HepG2 (cell line): ENCODE results near the gene RNF114. TPM values are rescaled to one million over a fixed set of nuclear protein-coding genes. Genes with fewer than 3 reads are reported as not detected.
A peak's percentile ranks its signal among the peaks of the same experiment; 100 is the strongest.

Experiments used
- ATAC-seq: fragments of 200-7000 bp; cut with Tn5 transposase; 3 replicates; pipeline ENCODE4 v1.9.1; 2020; ENCODE audit warnings: mild to moderate bottlenecking, moderate library complexity
- BruUV-seq: library from RNA; stranded (reverse); fragments of 400-500 nt; replicated peaks from 2 replicates; lab custom pipeline; 2021; lab: Mats Ljungman, UMichigan
- CTCF ChIA-PET: fragments of 300-600 bp; formaldehyde crosslinking; extraction: SDS; loops from one replicate; lab custom pipeline; 2021; ENCODE audit warnings: low total read pairs, inconsistent platforms, low intra/inter-chr PET ratio; lab: Yijun Ruan, JAX
- POLR2A ChIA-PET: fragments of 350-600 bp; sonication (Branson Sonifier 250); formaldehyde crosslinking; loops from one replicate; lab custom pipeline; 2020; ENCODE audit warnings: antibody characterized with exemption, inconsistent platforms; lab: Yijun Ruan, JAX
- DNase-seq: peaks from one replicate; pipeline ENCODE4 v3.0.0-alpha.2; 2015; ENCODE audit warnings: low spot score
- FAIRE-seq: peaks from 3 replicates; lab custom pipeline; 2011; peaks lifted over from hg19 to GRCh38; lab: Jason Lieb, UNC
- H2AFZ ChIP-seq: one replicate; pipeline ENCODE4 v1.6.1; 2011; ENCODE audit warnings: low read length, inconsistent platforms
- H3K27ac ChIP-seq: fragments of 300-600 bp; 3 replicates; pipeline ENCODE4 v1.8.0; 2011; ENCODE audit warnings: mixed run types, mild to moderate bottlenecking, mixed read lengths, low read length, inconsistent platforms; ENCODE audit not compliant: insufficient read depth; ENCODE audit errors: extremely low read length
- H3K27me3 ChIP-seq, 2 experiments: fragments of 200-600 bp in 1 of 2; 2 replicates in 1 of 2; 3 replicates in 1 of 2; pipeline versions ENCODE4 v1.6.0 to v1.8.0; 2011; ENCODE audit warnings: low read length in 2 of 2, mild to moderate bottlenecking in 2 of 2, moderate library complexity in 2 of 2, inconsistent platforms in 1 of 2; ENCODE audit not compliant: insufficient read depth in 2 of 2, control insufficient read depth in 1 of 2
- H3K36me3 ChIP-seq, 2 experiments: fragments of 200-600 bp in 1 of 2; replicated peaks in 1 of 2; 2 replicates in 1 of 2; 3 replicates in 1 of 2; pipeline versions ENCODE4 v1.5.1 to v1.8.0; 2011; ENCODE audit warnings: low read length in 2 of 2, inconsistent platforms in 1 of 2; ENCODE audit not compliant: insufficient read depth in 2 of 2, control insufficient read depth in 1 of 2
- H3K4me1 ChIP-seq: 2 replicates; pipeline ENCODE4 v1.5.1; 2012; ENCODE audit warnings: low read length, inconsistent platforms; ENCODE audit not compliant: insufficient read depth
- H3K4me2 ChIP-seq: 2 replicates; pipeline ENCODE4 v1.6.0; 2011; ENCODE audit warnings: low read depth, low read length, inconsistent platforms
- H3K4me3 ChIP-seq, 3 experiments: fragments of 200-600 bp in 1 of 3; sonication (generic), shearing (Covaris generic) in 1 of 3; replicated peaks in 1 of 3; 2 replicates each; pipeline ENCODE4 v1.5.1; 2011 to 2016; ENCODE audit warnings: low read length in 3 of 3, inconsistent platforms in 2 of 3, low read depth in 2 of 3, mild to moderate bottlenecking in 2 of 3, control low read depth in 1 of 3, mixed read lengths in 1 of 3; ENCODE audit not compliant: insufficient read depth in 1 of 3
- H3K79me2 ChIP-seq: one replicate; pipeline ENCODE4 v1.6.1; 2011; ENCODE audit warnings: low read length, inconsistent platforms; ENCODE audit not compliant: insufficient read depth
- H3K9ac ChIP-seq: 2 replicates; pipeline ENCODE4 v1.6.0; 2011; ENCODE audit warnings: mild to moderate bottlenecking, low read depth, low read length, inconsistent platforms; ENCODE audit not compliant: insufficient read depth
- H3K9me3 ChIP-seq: 2 replicates; pipeline ENCODE4 v1.5.1; 2012; ENCODE audit warnings: mild to moderate bottlenecking, low read length
- H4K20me1 ChIP-seq: 2 replicates; pipeline ENCODE4 v1.6.0; 2011; ENCODE audit warnings: inconsistent platforms, mild to moderate bottlenecking, low read length, moderate library complexity; ENCODE audit not compliant: insufficient read depth
- CAMTA2 ChIP-seq: sonication (generic); formaldehyde crosslinking; IDR thresholded peaks from 2 replicates; pipeline ENCODE4 v1.4.0; 2020; ENCODE audit warnings: mild to moderate bottlenecking, missing genetic modification reagents, borderline replicate concordance
- CEBPB ChIP-seq: IDR thresholded peaks from 2 replicates; pipeline ENCODE4 v1.6.1; 2011; ENCODE audit warnings: low read depth, low read length, improper control_type of control experiment, borderline replicate concordance
- CREB1 ChIP-seq, 2 experiments: fragments of 450-650 bp in 1 of 2; IDR thresholded peaks; 2 replicates each; pipeline ENCODE4 v1.6.1; 2016 to 2017; ENCODE audit warnings: control low read depth in 1 of 2, mild to moderate bottlenecking in 1 of 2, missing compliant biosample characterization in 1 of 2, missing genetic modification characterization in 1 of 2
- FOXA3 ChIP-seq: IDR thresholded peaks from 2 replicates; pipeline ENCODE4 v1.6.1; 2016; ENCODE audit warnings: missing genetic modification reagents, missing compliant biosample characterization
- FOXC1 ChIP-seq: sonication (generic); formaldehyde crosslinking; IDR thresholded peaks from 2 replicates; pipeline ENCODE4 v1.8.0; 2022; ENCODE audit warnings: mild to moderate bottlenecking, missing genetic modification reagents, borderline replicate concordance
- FOXK2 ChIP-seq: fragments of 450-650 bp; IDR thresholded peaks from 2 replicates; pipeline ENCODE4 v1.6.1; 2016
- FOXP1 ChIP-seq, 2 experiments: fragments of 450-650 bp in 1 of 2; IDR thresholded peaks; 2 replicates each; pipeline ENCODE4 v1.6.1; 2017 to 2018; ENCODE audit warnings: antibody characterized with exemption in 1 of 2
- NCOA5 ChIP-seq: sonication (generic); formaldehyde crosslinking; IDR thresholded peaks from 2 replicates; pipeline ENCODE4 v1.4.0; 2020; ENCODE audit warnings: missing genetic modification reagents
- NR2F1 ChIP-seq, 2 experiments: fragments of 450-650 bp in 1 of 2; formaldehyde crosslinking in 1 of 2; IDR thresholded peaks; 2 replicates each; pipeline versions ENCODE4 v1.5.0 to v1.6.1; 2016 to 2020; ENCODE audit warnings: mild to moderate bottlenecking in 1 of 2, missing compliant biosample characterization in 1 of 2, missing genetic modification reagents in 1 of 2, moderate library complexity in 1 of 2
- PHB2 ChIP-seq: fragments of 450-650 bp; IDR thresholded peaks from 2 replicates; pipeline ENCODE4 v1.6.1; 2018; ENCODE audit not compliant: partially characterized antibody
- TBL1XR1 ChIP-seq: fragments of 150-350 bp; IDR thresholded peaks from 2 replicates; pipeline ENCODE4 v1.6.1; 2014; ENCODE audit warnings: borderline replicate concordance, low read length; ENCODE audit not compliant: partially characterized antibody
- ZNF770 ChIP-seq: sonication (generic); formaldehyde crosslinking; IDR thresholded peaks from 2 replicates; pipeline ENCODE4 v1.5.0; 2020; ENCODE audit warnings: mild to moderate bottlenecking, missing genetic modification reagents
- WGBS: methylation state at CpG from one replicate; pipeline ENCODE4 v1.1.6; 2017; ENCODE audit warnings: low lambda C conversion rate; 5-methylcytosine and 5-hydroxymethylcytosine counted together
- in situ Hi-C: cut with HindIII; loops from 2 replicates; pipeline ENCODE4 v1.10.0; 2017; ENCODE audit warnings: low pct_unique_long_range_greater_than_20kb; ENCODE audit not compliant: extremely low pct_ligation_motif_present
- intact Hi-C: fragments of 100-400 bp; cut with micrococcal nuclease; formaldehyde crosslinking; loops from one replicate; pipeline ENCODE4 v1.10.0; 2022; ENCODE audit not compliant: unreplicated experiment
- polyA plus RNA-seq, 8 experiments: library from polyadenylated mRNA; depleted of rRNA in 3 of 8; stranded (reverse) in 7 of 8; unstranded in 1 of 8; fragments of >200 nt; fragmentation: Illumina TruSeq in 4 of 8; extraction: Trizol in 4 of 8; gene quantifications; 2 replicates each; pipeline versions ENCODE4 v1.2.1 to v1.2.3, GENCODE V29; 2011 to 2016; ENCODE audit warnings: low read depth in 4 of 8, missing spikeins in 1 of 8, mixed read lengths in 1 of 8; ENCODE audit not compliant: insufficient read depth in 1 of 8
- total RNA-seq, 5 experiments: library from RNA; depleted of rRNA; stranded (reverse); fragments of >200 nt; fragmentation: Illumina TruSeq; extraction: Trizol; gene quantifications; 2 replicates each; pipeline ENCODE4 v1.2.3, GENCODE V29; 2016; ENCODE audit warnings: low read depth in 1 of 5

Gene RNF114
- total and polyA plus RNA-seq, 2 of the 13 experiments (the other 11 are each of a cell fraction or from before 2014, with no cell fraction given) = 119 to 126 TPM

- TF ChIP-seq ZNF770 (CRISPR knock-in tag) (no peak), CEBPB (peak; percentile 36; the same call in 1 of the 2 replicates), FOXK2 (no peak), TBL1XR1 (no peak), FOXA3 (CRISPR knock-in tag) (peak; percentile 88), NCOA5 (CRISPR knock-in tag) (no peak), PHB2 (no peak), CAMTA2 (CRISPR knock-in tag) (no peak), CREB1 (IDR thresholded peaks at IDR 0.05) (no peak), CREB1 (CRISPR knock-in tag; IDR thresholded peaks at IDR 0.05) (no peak), NR2F1 (CRISPR knock-in tag; IDR thresholded peaks at IDR 0.05) (no peak)
Observed at GRCh38 chr20:49899541-49900383, 36.4 kb upstream of the RNF114 start (continued).

GRCh38 chr20:49901588-49901987 is 34.6 kb upstream of the RNF114 start:
- H3K4me1 ChIP-seq = peaks cover 50% of the 10 kb centered on the region
- 76% methylated on average over 5 of the region's 5 CpGs for WGBS
- no peak overlapping the region for H3K9ac ChIP-seq
- DNase-seq (no peak), FAIRE-seq (no peak), ATAC-seq (peak; percentile 6; the same call in 2 of the 3 replicates)
- intact Hi-C loops = no loop called here
- no peak overlapping the region for H3K4me2 ChIP-seq
- no peaks in the 10 kb centered on the region for H4K20me1 ChIP-seq
- no peak overlapping the region for H3K27ac ChIP-seq
- peaks cover 21 to 26% of the 10 kb centered on the region in 2 experiments for H3K36me3 ChIP-seq
- no peaks in the 10 kb centered on the region for H3K9me3 ChIP-seq
- ChIA-PET POLR2A (interaction anchor here (1.4 to 3.5 kb wide), 3 partner anchors 13 to 33 kb away, joined by 3 to 37 read pairs (median 3); partner anchors contain the start of gene SPATA2), CTCF (no interaction called here)
- in situ Hi-C loops = no loop called here
- no peak overlapping the region for H2AFZ ChIP-seq
- H3K27me3 ChIP-seq = no peaks in the 10 kb centered on the region
- no peak overlapping the region for H3K4me3 ChIP-seq
- no peaks in the 10 kb centered on the region for H3K79me2 ChIP-seq
- TF ChIP-seq FOXC1 (0 out of 2 replicates have a peak, but pooled peaks have one; percentile 24), FOXP1 (IDR thresholded peaks at IDR 0.05) (no peak), FOXP1 (CRISPR knock-in tag; IDR thresholded peaks at IDR 0.05) (no peak)
- no TSS peak for BruUV-seq
